Esophagus muscularis mucosa (tissue), 4 donors: ENCODE data around the gene KIRREL2.

Source experiments
- EP300 ChIP-seq: sonication (generic); formaldehyde crosslinking; IDR thresholded peaks from one replicate; pipeline ENCODE4 v1.6.1; 2017; ENCODE audit warnings: antibody characterized with exemption
- POLR2AphosphoS5 ChIP-seq, 2 donors: sonication (generic); formaldehyde crosslinking; IDR thresholded peaks; one replicate each; pipeline ENCODE4 v1.6.1; 2017; ENCODE audit warnings: antibody characterized with exemption in 2 of 2
- TF ChIP-seq, protein P1 (sequence below), 3 experiments: fragments of 200-600 bp in 2 of 3; fragments of 450-650 bp in 1 of 3; sonication (generic) in 2 of 3; IDR thresholded peaks; one replicate each; pipeline ENCODE4 v1.5.1; 2017 to 2019; ENCODE audit warnings: antibody characterized with exemption in 3 of 3, mild to moderate bottlenecking in 2 of 3, moderate library complexity in 1 of 3

DNA sequence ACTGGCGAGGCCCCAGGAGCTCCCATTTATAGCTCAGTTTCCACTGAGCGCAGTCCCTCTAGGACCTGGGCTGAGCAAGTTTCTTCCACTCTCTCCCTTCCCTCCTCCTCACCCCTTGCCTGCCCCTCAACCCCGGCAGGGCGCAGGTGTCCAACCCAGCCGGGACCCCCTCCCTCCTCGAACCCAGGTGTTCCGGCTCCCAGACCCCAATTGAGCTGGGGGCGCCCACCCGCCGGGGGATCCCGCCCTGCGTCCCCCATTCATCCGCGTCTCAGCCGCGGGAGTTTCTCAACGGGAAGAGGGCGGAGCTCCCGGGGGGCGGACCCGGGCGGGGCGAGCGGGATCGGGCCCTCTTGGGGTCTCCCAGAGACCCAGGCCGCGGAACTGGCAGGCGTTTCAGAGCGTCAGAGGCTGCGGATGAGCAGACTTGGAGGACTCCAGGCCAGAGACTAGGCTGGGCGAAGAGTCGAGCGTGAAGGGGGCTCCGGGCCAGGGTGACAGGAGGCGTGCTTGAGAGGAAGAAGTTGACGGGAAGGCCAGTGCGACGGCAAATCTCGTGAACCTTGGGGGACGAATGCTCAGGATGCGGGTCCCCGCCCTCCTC lies at the start of gene KIRREL2:
- TF ChIP-seq, protein P1, sequence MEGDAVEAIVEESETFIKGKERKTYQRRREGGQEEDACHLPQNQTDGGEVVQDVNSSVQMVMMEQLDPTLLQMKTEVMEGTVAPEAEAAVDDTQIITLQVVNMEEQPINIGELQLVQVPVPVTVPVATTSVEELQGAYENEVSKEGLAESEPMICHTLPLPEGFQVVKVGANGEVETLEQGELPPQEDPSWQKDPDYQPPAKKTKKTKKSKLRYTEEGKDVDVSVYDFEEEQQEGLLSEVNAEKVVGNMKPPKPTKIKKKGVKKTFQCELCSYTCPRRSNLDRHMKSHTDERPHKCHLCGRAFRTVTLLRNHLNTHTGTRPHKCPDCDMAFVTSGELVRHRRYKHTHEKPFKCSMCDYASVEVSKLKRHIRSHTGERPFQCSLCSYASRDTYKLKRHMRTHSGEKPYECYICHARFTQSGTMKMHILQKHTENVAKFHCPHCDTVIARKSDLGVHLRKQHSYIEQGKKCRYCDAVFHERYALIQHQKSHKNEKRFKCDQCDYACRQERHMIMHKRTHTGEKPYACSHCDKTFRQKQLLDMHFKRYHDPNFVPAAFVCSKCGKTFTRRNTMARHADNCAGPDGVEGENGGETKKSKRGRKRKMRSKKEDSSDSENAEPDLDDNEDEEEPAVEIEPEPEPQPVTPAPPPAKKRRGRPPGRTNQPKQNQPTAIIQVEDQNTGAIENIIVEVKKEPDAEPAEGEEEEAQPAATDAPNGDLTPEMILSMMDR (IDR thresholded peaks at IDR 0.05), result no peak
- TF ChIP-seq EP300 (no peak), POLR2AphosphoS5 (IDR thresholded peaks at IDR 0.05) (no peak)
